IMR-90 (cell line): Measurements from ENCODE around the gene PFDN6. TPM values are rescaled to one million over a fixed set of nuclear protein-coding genes. Genes with fewer than 3 reads are reported as not detected.

ENCODE experiments used
- ATAC-seq: fragments of 200-7000 bp; cut with Tn5 transposase; 2 replicates; pipeline ENCODE4 v1.9.1; 2020; ENCODE audit warnings: low read depth, mild to moderate bottlenecking, moderate library complexity
- BruUV-seq: library from RNA; stranded (reverse); fragments of 400-500 nt; replicated peaks from 2 replicates; lab custom pipeline; 2021; lab: Mats Ljungman, UMichigan
- CTCF ChIA-PET: fragments of 300-600 bp; formaldehyde crosslinking; extraction: SDS; loops from one replicate; lab custom pipeline; 2021; ENCODE audit warnings: antibody characterized with exemption; lab: Yijun Ruan, JAX
- POLR2A ChIA-PET: fragments of 300-600 bp; sonication (Branson Sonifier 250); formaldehyde crosslinking; loops from one replicate; lab custom pipeline; 2022; ENCODE audit warnings: antibody characterized with exemption; ENCODE audit not compliant: unreplicated experiment; lab: Charles Lee
- DNase-seq: peaks from one replicate; pipeline ENCODE4 v3.0.0; 2013
- H2AFZ ChIP-seq: replicated peaks from 2 replicates; pipeline ENCODE3; 2013; ENCODE audit warnings: low read length, mild to moderate bottlenecking; ENCODE audit not compliant: poor library complexity
- H2AK5ac ChIP-seq: 2 replicates; pipeline ENCODE4 v1.6.1; 2013; ENCODE audit warnings: low read depth, low read length, inconsistent platforms
- H2AK9ac ChIP-seq: replicated peaks from 2 replicates; pipeline ENCODE3; 2013; ENCODE audit warnings: mild to moderate bottlenecking, low read depth, low read length, moderate library complexity; ENCODE audit not compliant: poor library complexity
- H2BK120ac ChIP-seq: 2 replicates; pipeline ENCODE4 v1.6.1; 2013; ENCODE audit warnings: low read depth, low read length, inconsistent platforms
- H2BK15ac ChIP-seq: 3 replicates; pipeline ENCODE4 v1.6.1; 2013; ENCODE audit warnings: low read depth, low read length, inconsistent platforms
- H2BK20ac ChIP-seq: 2 replicates; pipeline ENCODE4 v1.6.1; 2013; ENCODE audit warnings: low read depth, mild to moderate bottlenecking, inconsistent platforms, low read length, moderate library complexity
- H2BK5ac ChIP-seq: 2 replicates; pipeline ENCODE4 v1.6.1; 2013; ENCODE audit warnings: mild to moderate bottlenecking, low read depth, low read length, inconsistent platforms; ENCODE audit not compliant: poor library complexity, severe bottlenecking
- H3K14ac ChIP-seq: replicated peaks from 2 replicates; pipeline ENCODE4 v1.6.1; 2013; ENCODE audit warnings: low read depth, low read length, inconsistent platforms
- H3K18ac ChIP-seq: 2 replicates; pipeline ENCODE4 v1.6.1; 2013; ENCODE audit warnings: low read depth, low read length, control low read depth
- H3K23ac ChIP-seq: 2 replicates; pipeline ENCODE4 v1.6.1; 2013; ENCODE audit warnings: low read depth, low read length, inconsistent platforms
- H3K27ac ChIP-seq: 2 replicates; pipeline ENCODE4 v1.5.1; 2013; ENCODE audit warnings: mild to moderate bottlenecking, control low read depth, low read length; ENCODE audit not compliant: insufficient read depth
- H3K27me3 ChIP-seq: 2 replicates; pipeline ENCODE4 v1.6.1; 2013; ENCODE audit warnings: low read length; ENCODE audit not compliant: control insufficient read depth, insufficient read depth
- H3K36me3 ChIP-seq: 2 replicates; pipeline ENCODE4 v1.6.1; 2013; ENCODE audit warnings: low read length, mixed read lengths; ENCODE audit not compliant: control insufficient read depth, insufficient read depth
- H3K4ac ChIP-seq: 2 replicates; pipeline ENCODE4 v1.6.1; 2013; ENCODE audit warnings: low read depth, low read length, inconsistent platforms
- H3K4me1 ChIP-seq: 2 replicates; pipeline ENCODE4 v1.6.1; 2013; ENCODE audit warnings: low read length, mixed read lengths; ENCODE audit not compliant: control insufficient read depth, insufficient read depth
- H3K4me2 ChIP-seq: 2 replicates; pipeline ENCODE4 v1.6.1; 2013; ENCODE audit warnings: low read depth, mild to moderate bottlenecking, control low read depth, low read length, moderate library complexity
- H3K4me3 ChIP-seq: 2 replicates; pipeline ENCODE4 v1.5.1; 2013; ENCODE audit warnings: low read depth, mild to moderate bottlenecking, control low read depth, low read length, moderate library complexity; ENCODE audit not compliant: insufficient read depth
- H3K56ac ChIP-seq: 2 replicates; pipeline ENCODE4 v1.6.1; 2013; ENCODE audit warnings: low read length, inconsistent platforms; ENCODE audit not compliant: insufficient read depth; ENCODE audit errors: extremely low read depth
- H3K79me1 ChIP-seq, 2 experiments: 2 replicates each; pipeline ENCODE4 v1.6.1; 2013; ENCODE audit warnings: low read length in 2 of 2, inconsistent platforms in 1 of 2, low read depth in 1 of 2
- H3K9ac ChIP-seq: 2 replicates; pipeline ENCODE4 v1.6.1; 2013; ENCODE audit warnings: low read depth, low read length, control low read depth
- H3K9me1 ChIP-seq: 2 replicates; pipeline ENCODE4 v1.6.1; 2013; ENCODE audit warnings: low read length, inconsistent platforms; ENCODE audit not compliant: insufficient read depth
- H3K9me3 ChIP-seq: 2 replicates; pipeline ENCODE4 v1.6.1; 2013; ENCODE audit warnings: low read length; ENCODE audit not compliant: control insufficient read depth, insufficient read depth
- H4K20me1 ChIP-seq: 2 replicates; pipeline ENCODE4 v1.6.1; 2013; ENCODE audit warnings: low read length, inconsistent platforms; ENCODE audit not compliant: insufficient read depth
- H4K5ac ChIP-seq: 2 replicates; pipeline ENCODE4 v1.6.1; 2013; ENCODE audit warnings: mild to moderate bottlenecking, low read depth, low read length, control low read depth
- H4K8ac ChIP-seq, 2 experiments: 2 replicates each; pipeline ENCODE4 v1.6.1; 2013; ENCODE audit warnings: low read depth in 2 of 2, low read length in 2 of 2, control low read depth in 1 of 2, inconsistent platforms in 1 of 2
- H4K91ac ChIP-seq: 2 replicates; pipeline ENCODE4 v1.6.1; 2013; ENCODE audit warnings: low read depth, low read length, inconsistent platforms; ENCODE audit not compliant: insufficient read depth
- MAFK ChIP-seq: IDR thresholded peaks from 2 replicates; pipeline ENCODE4 v1.6.1; 2012; ENCODE audit warnings: low read depth, low read length, improper control_type of control experiment
- WGBS, 2 experiments: methylation state at CpG; one replicate each; pipeline versions ENCODE4 v1.1.5 to v1.1.7; 2013; ENCODE audit warnings: missing lambda C conversion rate in 2 of 2; ENCODE audit not compliant: insufficient read length in 1 of 2; ENCODE audit errors: extremely low coverage in 2 of 2; 5-methylcytosine and 5-hydroxymethylcytosine counted together
- dilution Hi-C: fragments of 300-500 bp; cut with HindIII; formaldehyde crosslinking; loops from one replicate; pipeline ENCODE4 v1.14.3; 2018; ENCODE audit warnings: low sequenced_read_pairs; ENCODE audit not compliant: unreplicated experiment
- in situ Hi-C: fragments of 300-500 bp; cut with MboI; formaldehyde crosslinking; loops from 3 replicates; pipeline ENCODE4 v1.14.3; 2019; ENCODE audit warnings: low sequenced_read_pairs, inconsistent platforms, mixed read lengths
- intact Hi-C: fragments of 100-400 bp; cut with micrococcal nuclease; formaldehyde crosslinking; loops from 2 replicates; pipeline ENCODE4 v1.10.0; 2022
- polyA plus RNA-seq, 3 experiments: library from polyadenylated mRNA; depleted of rRNA; stranded (reverse); fragments of >200 nt; gene quantifications; 2 replicates each; pipeline ENCODE4 v1.2.3, GENCODE V29; 2012; ENCODE audit warnings: low replicate concordance in 1 of 3
- total RNA-seq: library from RNA; depleted of rRNA; stranded (reverse); fragments of >200 nt; gene quantifications from 2 replicates; pipeline ENCODE4 v1.2.3, GENCODE V29; 2012
- TF ChIP-seq, protein P1 (sequence below): fragments of 150-350 bp; IDR thresholded peaks from 2 replicates; pipeline ENCODE4 v1.6.1; 2017; ENCODE audit warnings: mild to moderate bottlenecking, antibody characterized with exemption, low read length, low read depth

Gene PFDN6
- total and polyA plus RNA-seq, 2 of the 4 experiments (the other 2 are of a cell fraction) = 24.4 to 92.1 TPM

DNA sequence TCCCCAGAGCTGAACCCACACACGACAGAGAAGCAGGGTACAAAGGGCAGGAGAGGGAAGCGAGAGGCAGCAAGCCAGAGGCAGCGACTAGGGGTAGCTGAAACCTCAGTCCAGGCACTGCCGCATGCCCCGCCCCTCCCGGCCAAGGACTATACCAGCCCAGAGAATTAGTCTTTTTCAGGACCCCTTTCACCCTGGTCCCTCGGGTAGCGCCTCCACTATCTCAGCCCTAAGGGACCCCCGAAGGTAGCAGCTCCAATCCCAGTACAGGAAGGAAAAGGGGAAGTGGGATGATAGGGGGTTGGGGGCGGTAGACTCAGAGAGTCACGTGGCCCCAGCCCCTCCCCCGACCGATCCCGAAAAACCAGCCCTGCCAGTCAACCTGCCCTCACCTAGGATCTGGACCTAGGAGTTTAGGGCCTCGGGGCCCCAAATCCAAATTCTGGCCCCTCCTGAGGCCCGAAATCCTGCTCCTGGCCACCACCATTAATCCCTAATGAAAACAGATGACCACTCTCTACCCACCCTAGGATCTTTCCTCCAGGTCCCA is 8.1 kb downstream of the PFDN6 start:
- H2AFZ ChIP-seq = peak overlapping the region; percentile 87
- H3K9me3 ChIP-seq = no peaks in the 10 kb centered on the region
- no peaks in the 10 kb centered on the region for H3K9me1 ChIP-seq
- peak overlapping the region; percentile 37 for H3K9ac ChIP-seq
- no peak overlapping the region for H2BK5ac ChIP-seq
- dilution Hi-C loops (no loop called here), intact Hi-C loops (loop anchor here (5.0 kb wide), 1 partner anchor 120 kb away; the partner anchor contains the start of gene CUTA), in situ Hi-C loops (no loop called here)
- peak overlapping the region; percentile 16; the same call in 1 of the 2 replicates for H3K27ac ChIP-seq
- TF ChIP-seq, protein P1, sequence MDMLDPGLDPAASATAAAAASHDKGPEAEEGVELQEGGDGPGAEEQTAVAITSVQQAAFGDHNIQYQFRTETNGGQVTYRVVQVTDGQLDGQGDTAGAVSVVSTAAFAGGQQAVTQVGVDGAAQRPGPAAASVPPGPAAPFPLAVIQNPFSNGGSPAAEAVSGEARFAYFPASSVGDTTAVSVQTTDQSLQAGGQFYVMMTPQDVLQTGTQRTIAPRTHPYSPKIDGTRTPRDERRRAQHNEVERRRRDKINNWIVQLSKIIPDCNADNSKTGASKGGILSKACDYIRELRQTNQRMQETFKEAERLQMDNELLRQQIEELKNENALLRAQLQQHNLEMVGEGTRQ = peak; percentile 85
- TF ChIP-seq MAFK = no peak
- no peaks in the 10 kb centered on the region for H3K27me3 ChIP-seq
- peaks cover 15 to 33% of the 10 kb centered on the region in 2 experiments; a peak in 3 of 4 replicates for H3K79me1 ChIP-seq
- no peak overlapping the region for H4K91ac ChIP-seq
- no peak overlapping the region for H3K23ac ChIP-seq
- H2BK20ac ChIP-seq = no peak overlapping the region
- no TSS peak for BruUV-seq
- H3K4me1 ChIP-seq = no peaks in the 10 kb centered on the region
- CTCF ChIA-PET = interaction anchor here (0.6 to 2.0 kb wide), 2 partner anchors 20 to 47 kb away, joined by 3 to 5 read pairs; partner anchors contain the start of gene B3GALT4
- WGBS, 2 experiments = 16% methylated on average over 5 of the region's 16 CpGs; no CpG with 5 or more reads in 1 of the 2 experiments
- H3K56ac ChIP-seq = no peak overlapping the region
- no peak overlapping the region for H3K18ac ChIP-seq
- H3K36me3 ChIP-seq = peaks cover 18% of the 10 kb centered on the region
- peak overlapping the region; percentile 80 for H2AK9ac ChIP-seq
- POLR2A ChIA-PET = no interaction called here
- H3K14ac ChIP-seq = peak overlapping the region; percentile 29; the same call in 1 of the 2 replicates
- no peak overlapping the region for H4K5ac ChIP-seq
- H4K8ac ChIP-seq = peak overlapping the region in 1 of 2 experiments; percentile 46; a peak in 2 of 4 replicates
- H3K4me2 ChIP-seq = peak overlapping the region; percentile 82
- no peak overlapping the region for H2BK120ac ChIP-seq
- no peak overlapping the region for H2BK15ac ChIP-seq
- peaks cover 9% of the 10 kb centered on the region for H4K20me1 ChIP-seq
- peak overlapping the region; percentile 39 for H3K4ac ChIP-seq
- ATAC-seq (peak; percentile 0; the same call in 1 of the 2 replicates), DNase-seq (no peak)
- H3K4me3 ChIP-seq = peak overlapping the region; percentile 29
- H2AK5ac ChIP-seq = peak overlapping the region; percentile 11; the same call in 1 of the 2 replicates
